Activated CD4-positive, alpha-beta T cell treated with anti-CD3 and anti-CD28 coated beads, Interleukin-2, amount 10 ng/mL, durations not matched to agents 7 days and 5 days (primary cell): ENCODE results near the gene CNMD. TPM values are rescaled to one million over a fixed set of nuclear protein-coding genes. Genes with fewer than 3 reads are reported as not detected.
A peak's percentile ranks its signal among the peaks of the same experiment; 100 is the strongest.
"Not testable (repeated sequence)": the region's sequence is repeated elsewhere in the genome, so short reads cannot be mapped to it uniquely, and the experiment has no call there.

ENCODE experiments used
- CTCF ChIA-PET: fragments of 350-600 bp; sonication (Branson Sonifier 250); formaldehyde crosslinking; loops from one replicate; lab custom pipeline; 2021; ENCODE audit warnings: antibody characterized with exemption; lab: Charles Lee
- POLR2A ChIA-PET: fragments of 350-600 bp; sonication (Branson Sonifier 250); formaldehyde crosslinking; loops from one replicate; lab custom pipeline; 2021; ENCODE audit warnings: antibody characterized with exemption; lab: Charles Lee
- DNase-seq: peaks from one replicate; pipeline ENCODE4 v3.0.0-alpha.2; 2020
- H3K27ac Mint-ChIP-seq: one replicate; pipeline ENCODE4 v1.8.0; 2021; ENCODE audit warnings: mild to moderate bottlenecking, moderate library complexity, mixed read lengths
- H3K27me3 Mint-ChIP-seq: one replicate; pipeline ENCODE4 v1.8.0; 2021; ENCODE audit warnings: mixed read lengths
- H3K36me3 Mint-ChIP-seq: one replicate; pipeline ENCODE4 v1.8.0; 2021; ENCODE audit warnings: low read depth, mixed read lengths
- H3K4me1 Mint-ChIP-seq: one replicate; pipeline ENCODE4 v1.8.0; 2021; ENCODE audit warnings: mixed read lengths
- H3K4me3 Mint-ChIP-seq: one replicate; pipeline ENCODE4 v1.8.0; 2021; ENCODE audit warnings: mild to moderate bottlenecking, moderate library complexity, mixed read lengths
- H3K9me3 Mint-ChIP-seq: one replicate; pipeline ENCODE4 v1.8.0; 2021; ENCODE audit warnings: mixed read lengths
- total RNA-seq, 2 experiments: library from RNA; stranded (reverse); gene quantifications; one replicate each; pipeline ENCODE4 v1.2.3, GENCODE V29; 2021

The CNMD gene
- total RNA-seq, 2 experiments from 2014 or later, result not detected

DNA sequence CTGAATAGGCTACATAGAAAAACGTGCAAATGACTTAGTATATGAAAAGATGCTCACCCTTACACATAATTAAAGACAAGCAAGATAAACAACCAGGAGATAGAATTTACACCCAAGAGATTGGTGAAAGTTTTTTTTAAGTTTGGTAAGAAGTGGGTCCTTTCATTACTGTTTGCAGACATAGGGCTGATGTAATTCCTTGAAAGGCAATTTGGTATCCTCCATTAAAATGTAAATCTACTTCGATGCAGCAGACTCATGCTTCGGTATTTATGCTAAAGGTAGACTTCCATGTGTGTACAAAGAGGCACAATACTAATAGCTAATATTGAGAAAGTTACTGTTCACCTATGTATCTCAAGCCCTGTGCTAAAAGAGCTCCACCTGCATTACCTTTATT, 33.5 kb downstream of the CNMD start:
- no peaks in the 10 kb centered on the region for H3K9me3 Mint-ChIP-seq
- peaks cover 2% of the 10 kb centered on the region for H3K4me1 Mint-ChIP-seq
- POLR2A ChIA-PET, result no interaction called here
- H3K27me3 Mint-ChIP-seq, result no peaks in the 10 kb centered on the region
- CTCF ChIA-PET, result no interaction called here
- no peak overlapping the region for H3K4me3 Mint-ChIP-seq
- H3K36me3 Mint-ChIP-seq, result no peaks in the 10 kb centered on the region
- no peak overlapping the region for H3K27ac Mint-ChIP-seq
- no peak for DNase-seq

DNA sequence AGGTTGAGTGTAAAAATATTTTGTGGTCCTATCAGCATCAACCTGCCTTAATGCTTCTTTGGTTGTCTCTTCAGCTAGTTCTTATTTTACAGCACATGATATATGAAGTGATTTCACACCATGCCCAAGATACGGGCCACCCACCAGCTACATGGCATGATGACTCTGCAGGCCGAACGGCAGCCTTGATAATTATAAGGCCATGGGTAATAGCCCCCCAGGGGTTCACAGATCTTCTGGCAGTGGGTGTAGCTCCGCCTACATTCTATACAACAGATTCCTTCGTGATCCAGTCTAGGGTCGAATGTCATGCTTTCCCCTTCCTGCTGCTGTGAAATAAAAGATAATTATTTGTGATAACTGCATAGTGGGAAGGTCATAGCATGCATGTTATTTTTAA, 36.1 kb downstream of the CNMD start:
- Mint-ChIP-seq H3K27me3 (no peaks in the 10 kb centered on the region), H3K4me1 (peaks cover 2% of the 10 kb centered on the region), H3K9me3 (no peaks in the 10 kb centered on the region), H3K36me3 (no peaks in the 10 kb centered on the region), H3K27ac (no peak overlapping the region), H3K4me3 (no peak overlapping the region)
- ChIA-PET POLR2A (no interaction called here), CTCF (interaction anchor here (1.1 kb wide), 1 partner anchor 11 kb away, joined by 4 read pairs; no protein-coding TSS in a partner anchor)
- no peak for DNase-seq

DNA sequence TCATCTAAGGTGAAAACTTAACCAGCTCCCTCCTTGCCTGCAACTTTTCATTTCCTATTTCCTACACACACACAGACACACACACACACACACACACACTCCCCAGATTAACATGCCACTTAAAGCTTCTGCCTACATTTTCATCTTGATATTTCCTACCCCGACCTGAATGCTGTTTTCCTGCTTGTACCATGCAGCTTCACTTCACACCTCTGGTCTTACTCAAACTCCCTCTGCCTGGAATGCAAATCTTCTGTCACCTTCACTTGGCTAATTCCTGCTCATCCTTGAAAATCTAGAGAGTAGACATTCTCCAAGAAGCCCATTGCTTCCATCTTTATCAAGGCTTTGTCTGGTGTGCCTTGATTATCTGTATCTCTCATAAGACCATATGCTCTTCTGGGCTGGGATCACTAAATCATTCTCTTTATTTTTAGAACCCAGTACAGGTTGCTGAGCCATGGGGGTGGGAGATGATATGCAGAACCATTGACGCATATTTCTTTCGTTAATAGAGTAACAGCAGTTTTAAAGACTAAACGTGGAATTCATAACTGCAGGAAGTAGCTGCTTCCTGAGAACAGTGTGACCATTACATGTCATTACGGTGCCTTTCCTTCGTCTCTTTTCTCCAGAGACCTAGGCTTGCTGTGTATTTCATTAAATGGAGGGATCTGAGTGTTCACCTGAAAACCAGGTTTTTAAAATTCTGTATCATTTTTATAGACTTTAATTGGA, 37.7 kb downstream of the CNMD start:
- Mint-ChIP-seq H3K4me1 (peaks cover 2% of the 10 kb centered on the region), H3K9me3 (no peaks in the 10 kb centered on the region), H3K27ac (no peak overlapping the region), H3K36me3 (peaks cover 3% of the 10 kb centered on the region), H3K27me3 (no peaks in the 10 kb centered on the region), H3K4me3 (no peak overlapping the region)
- DNase-seq, result no peak
- ChIA-PET CTCF (interaction anchor here (0.8 to 1.0 kb wide), 2 partner anchors 10 to 51 kb away, joined by 3 read pairs; no protein-coding TSS in a partner anchor), POLR2A (no interaction called here)

DNA sequence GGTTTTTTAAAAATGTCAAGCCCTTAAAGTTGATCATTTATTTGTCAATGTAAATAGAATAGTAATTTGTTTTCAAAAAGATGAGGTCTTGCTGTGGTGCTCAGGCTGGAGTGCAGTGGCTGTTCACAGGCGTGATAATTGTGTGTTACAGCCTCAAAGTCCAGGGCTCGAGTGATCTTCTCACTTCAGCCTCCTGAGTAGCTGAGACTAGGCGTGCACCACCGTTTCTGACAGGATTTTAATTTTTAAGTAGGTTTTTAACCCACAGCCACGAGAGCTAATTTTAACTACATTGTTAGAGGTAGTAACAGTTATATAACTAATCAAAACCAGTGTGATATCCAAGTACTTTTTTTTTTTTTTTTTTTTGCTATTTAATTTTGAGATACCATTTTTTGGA, 43.1 kb downstream of the CNMD start:
- ChIA-PET POLR2A (no interaction called here), CTCF (no interaction called here)
- Mint-ChIP-seq H3K4me3 (no peak overlapping the region), H3K36me3 (peaks cover 7% of the 10 kb centered on the region), H3K9me3 (no peaks in the 10 kb centered on the region), H3K27me3 (no peaks in the 10 kb centered on the region), H3K4me1 (peaks cover 18% of the 10 kb centered on the region), H3K27ac (no peak overlapping the region)
- no peak for DNase-seq

DNA sequence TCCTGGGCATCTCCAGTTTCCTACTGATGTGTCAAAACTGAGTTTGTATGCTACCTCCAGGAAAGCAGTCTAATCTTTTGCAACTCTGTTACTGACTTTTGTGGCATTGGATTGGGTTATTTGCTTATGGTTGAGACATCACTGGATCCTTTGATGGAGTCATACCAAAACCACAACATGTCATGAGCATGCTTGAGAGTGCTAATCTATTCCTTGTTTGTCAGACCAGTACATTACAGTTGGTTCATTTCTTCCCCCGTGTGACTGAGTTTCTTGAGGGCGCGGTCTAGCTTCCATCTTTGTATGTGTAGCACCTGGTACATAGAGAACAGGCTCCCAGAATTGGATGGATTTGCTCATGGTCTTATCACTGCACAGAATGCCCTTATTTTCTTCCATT, 43.8 kb downstream of the CNMD start:
- peak; percentile 10 for DNase-seq
- Mint-ChIP-seq H3K4me1 (peaks cover 22% of the 10 kb centered on the region), H3K4me3 (no peak overlapping the region), H3K27ac (no peak overlapping the region), H3K27me3 (no peaks in the 10 kb centered on the region), H3K36me3 (peaks cover 11% of the 10 kb centered on the region), H3K9me3 (no peaks in the 10 kb centered on the region)
- CTCF ChIA-PET, result no interaction called here
- POLR2A ChIA-PET, result no interaction called here

DNA sequence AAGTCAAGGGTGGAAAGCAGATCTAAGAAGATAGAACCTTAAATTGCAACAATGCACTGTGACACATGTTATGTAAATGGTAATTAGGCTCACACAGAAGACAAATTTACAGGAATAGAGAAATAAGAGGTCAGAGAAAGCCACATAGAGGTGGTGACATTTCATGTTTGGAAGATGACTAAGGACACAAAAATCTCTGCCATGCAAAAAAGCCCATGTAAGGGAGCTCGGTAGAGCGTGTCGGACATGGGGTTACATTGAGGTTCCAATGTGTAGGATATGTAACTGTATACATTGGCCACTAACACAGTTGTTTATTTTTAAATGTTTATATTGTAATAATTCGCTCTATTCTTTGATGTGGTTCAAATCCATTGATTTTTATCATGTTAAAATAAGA, 53.2 kb downstream of the CNMD start:
- Mint-ChIP-seq H3K36me3 (peaks cover 51% of the 10 kb centered on the region), H3K4me1 (peaks cover 2% of the 10 kb centered on the region), H3K9me3 (no peaks in the 10 kb centered on the region), H3K4me3 (no peak overlapping the region), H3K27ac (no peak overlapping the region), H3K27me3 (no peaks in the 10 kb centered on the region)
- POLR2A ChIA-PET, result no interaction called here
- no peak for DNase-seq
- CTCF ChIA-PET, result no interaction called here

DNA sequence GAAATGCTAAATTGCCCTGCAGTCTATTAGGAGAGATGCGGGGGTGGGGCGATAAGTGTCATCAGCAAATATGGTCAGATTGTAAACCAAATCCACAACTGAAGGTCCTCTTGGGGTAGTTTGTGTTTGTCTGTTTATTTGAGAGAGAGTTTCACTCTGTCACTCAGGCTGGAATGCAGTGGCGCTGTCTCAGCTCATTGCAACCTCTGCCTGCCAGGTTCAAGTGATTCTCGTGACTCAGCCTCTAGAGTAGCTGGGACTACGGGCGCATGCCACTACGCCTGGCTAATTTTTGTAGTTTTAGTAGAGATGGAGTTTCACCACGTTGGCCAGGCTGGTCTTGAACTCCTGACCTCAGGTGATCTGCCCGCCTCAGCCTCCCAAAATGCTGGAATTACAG, 53.8 kb downstream of the CNMD start:
- H3K4me1 Mint-ChIP-seq, CTCF ChIA-PET, H3K27ac Mint-ChIP-seq, H3K4me3 Mint-ChIP-seq, H3K9me3 Mint-ChIP-seq, POLR2A ChIA-PET, DNase-seq, H3K27me3 Mint-ChIP-seq: not testable (repeated sequence)
- H3K36me3 Mint-ChIP-seq, result peaks cover 52% of the 10 kb centered on the region

DNA sequence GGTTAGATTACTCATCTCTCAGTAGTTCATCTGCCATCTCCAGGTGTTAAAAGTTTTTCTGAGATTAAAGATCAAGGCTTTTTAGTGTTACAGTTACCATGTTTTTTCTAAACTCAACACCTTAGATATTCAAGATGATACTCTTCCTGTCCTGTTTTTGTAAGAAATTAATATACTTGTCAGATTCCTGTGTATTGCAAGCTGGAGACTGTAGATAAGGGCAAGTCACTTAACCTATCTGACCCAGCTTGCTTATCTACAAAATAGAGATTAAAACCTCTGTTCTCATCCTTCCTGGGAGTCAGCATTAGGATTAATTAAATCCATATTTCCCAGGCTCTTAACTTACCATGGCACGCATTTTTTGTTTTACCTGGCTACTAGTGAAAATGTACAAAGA, 61.8 kb downstream of the CNMD start:
- CTCF ChIA-PET, result interaction anchor here (1.6 kb wide), 1 partner anchor 13 kb away, joined by 3 read pairs; no protein-coding TSS in a partner anchor
- no peak for DNase-seq
- peaks cover 34% of the 10 kb centered on the region for H3K36me3 Mint-ChIP-seq
- POLR2A ChIA-PET, result no interaction called here
- no peak overlapping the region for H3K27ac Mint-ChIP-seq
- peaks cover 2% of the 10 kb centered on the region for H3K4me1 Mint-ChIP-seq
- no peaks in the 10 kb centered on the region for H3K9me3 Mint-ChIP-seq
- H3K4me3 Mint-ChIP-seq, result no peak overlapping the region
- H3K27me3 Mint-ChIP-seq, result no peaks in the 10 kb centered on the region

DNA sequence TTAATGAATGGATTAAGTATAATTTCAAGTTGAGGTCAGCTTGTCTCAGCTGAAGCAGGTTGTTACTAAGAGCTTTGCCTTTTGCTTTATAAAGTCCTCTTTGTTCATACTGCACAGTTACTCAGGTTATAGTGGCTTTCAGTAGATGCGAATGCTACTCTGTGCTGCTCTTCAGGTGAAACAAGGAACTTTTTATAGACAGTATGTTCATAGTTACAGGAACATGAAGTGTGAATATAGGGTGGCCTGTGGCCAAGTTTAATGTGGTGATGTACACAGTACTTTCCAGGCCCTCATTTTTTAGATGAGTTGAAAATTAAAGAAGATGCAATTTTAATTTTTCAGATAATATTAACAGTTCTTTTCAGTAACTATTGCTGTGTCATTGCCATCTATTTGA, 66.2 kb downstream of the CNMD start:
- ChIA-PET POLR2A (no interaction called here), CTCF (interaction anchor here (1.3 kb wide), 1 partner anchor 21 kb away, joined by 4 read pairs; the partner anchor contains the start of gene SUGT1)
- Mint-ChIP-seq H3K4me3 (no peak overlapping the region), H3K27ac (no peak overlapping the region), H3K27me3 (no peaks in the 10 kb centered on the region), H3K9me3 (no peaks in the 10 kb centered on the region), H3K36me3 (peaks cover 15% of the 10 kb centered on the region), H3K4me1 (peaks cover 2% of the 10 kb centered on the region)
- DNase-seq, result no peak

DNA sequence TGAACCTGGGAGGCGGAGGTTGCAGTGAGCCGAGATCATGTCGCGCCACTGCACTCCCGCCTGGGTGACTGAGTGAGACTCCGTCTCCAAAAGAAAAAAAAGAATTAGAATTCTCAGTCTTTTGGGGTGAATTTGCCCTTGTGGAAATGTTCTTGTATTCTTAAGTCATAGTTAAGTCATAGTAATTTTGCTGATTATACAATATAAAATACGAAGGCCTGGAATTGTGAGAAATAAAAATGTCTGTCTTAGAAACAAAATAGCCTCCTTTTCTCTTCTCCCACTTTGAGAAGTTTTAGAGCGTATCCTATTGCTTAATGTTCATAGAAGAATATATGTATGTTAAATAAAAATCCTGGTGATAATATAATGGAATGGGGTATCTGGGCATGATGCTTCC, 68.9 kb downstream of the CNMD start:
- Mint-ChIP-seq H3K36me3 (peaks cover 15% of the 10 kb centered on the region), H3K9me3 (no peaks in the 10 kb centered on the region), H3K27me3 (no peaks in the 10 kb centered on the region), H3K4me1 (no peaks in the 10 kb centered on the region), H3K4me3 (no peak overlapping the region), H3K27ac (no peak overlapping the region)
- DNase-seq, result no peak
- CTCF ChIA-PET, result no interaction called here
- POLR2A ChIA-PET, result no interaction called here

DNA sequence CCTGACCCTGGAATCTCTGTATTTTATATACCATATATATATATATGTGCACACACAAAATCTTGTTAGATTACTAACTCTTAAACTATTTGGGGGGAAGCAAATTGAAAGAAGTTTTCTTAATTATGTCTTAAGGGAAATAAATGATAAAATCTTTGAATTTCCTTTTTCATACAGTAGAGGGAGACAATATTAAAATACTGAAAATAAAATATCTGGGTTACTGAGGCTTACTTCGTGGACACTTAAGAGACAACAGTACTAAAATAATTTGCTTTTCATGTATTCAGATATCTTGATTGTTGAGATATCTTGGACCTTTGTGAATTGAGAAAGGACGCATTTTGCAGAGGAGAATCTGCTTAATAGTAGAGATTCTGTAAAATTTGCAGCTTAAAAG, 69.9 kb downstream of the CNMD start:
- ChIA-PET POLR2A (no interaction called here), CTCF (no interaction called here)
- no peak overlapping the region for H3K4me3 Mint-ChIP-seq
- no peak overlapping the region for H3K27ac Mint-ChIP-seq
- no peaks in the 10 kb centered on the region for H3K9me3 Mint-ChIP-seq
- no peaks in the 10 kb centered on the region for H3K4me1 Mint-ChIP-seq
- H3K27me3 Mint-ChIP-seq, result no peaks in the 10 kb centered on the region
- no peak for DNase-seq
- peaks cover 24% of the 10 kb centered on the region for H3K36me3 Mint-ChIP-seq

DNA sequence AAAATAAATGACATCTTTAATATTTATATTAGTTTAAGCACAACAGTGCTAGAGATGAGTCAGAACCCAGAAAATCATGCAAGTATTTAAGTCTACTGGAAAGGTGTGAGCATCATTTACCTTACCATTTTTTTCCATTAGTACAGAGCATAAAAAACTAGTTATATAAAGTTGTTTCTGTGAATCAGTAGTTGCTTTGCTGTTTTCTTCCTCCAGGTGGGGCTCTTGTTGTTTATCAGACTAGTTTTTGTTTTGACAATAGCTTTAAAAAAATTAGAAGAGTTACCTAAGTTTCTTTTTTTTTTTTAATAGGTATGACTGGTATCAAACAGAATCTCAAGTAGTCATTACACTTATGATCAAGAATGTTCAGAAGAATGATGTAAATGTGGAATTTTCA, 74.3 kb downstream of the CNMD start:
- POLR2A ChIA-PET, result interaction anchor here (0.6 kb wide), 1 partner anchor 115 kb away, joined by 3 read pairs; no protein-coding TSS in a partner anchor
- H3K27ac Mint-ChIP-seq, result no peak overlapping the region

DNA sequence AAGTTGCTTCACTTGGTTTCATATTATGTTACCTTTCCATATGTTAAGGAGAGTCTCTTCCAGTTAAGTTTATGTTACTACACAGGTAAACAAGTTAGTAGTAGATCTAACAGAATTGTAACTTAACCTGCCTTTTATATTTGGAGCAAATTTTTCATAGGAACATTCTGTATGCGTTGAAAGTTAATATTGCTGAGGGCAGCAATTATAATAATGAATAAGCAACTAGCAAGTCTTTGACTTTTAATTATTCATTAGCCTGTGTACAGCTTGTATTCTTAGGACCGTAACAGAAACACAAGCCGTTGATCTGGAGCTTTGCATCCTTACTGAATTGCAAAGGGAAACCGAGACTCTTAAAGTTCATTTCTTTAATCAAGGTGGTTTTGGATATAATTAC, 75.3 kb downstream of the CNMD start:
- no peak for DNase-seq
- peaks cover 2% of the 10 kb centered on the region for H3K4me1 Mint-ChIP-seq
- H3K27ac Mint-ChIP-seq, result no peak overlapping the region
- no peaks in the 10 kb centered on the region for H3K27me3 Mint-ChIP-seq
- POLR2A ChIA-PET, result no interaction called here
- peaks cover 40% of the 10 kb centered on the region for H3K36me3 Mint-ChIP-seq
- H3K9me3 Mint-ChIP-seq, result no peaks in the 10 kb centered on the region
- H3K4me3 Mint-ChIP-seq, result no peak overlapping the region
- CTCF ChIA-PET, result interaction anchor here (0.9 to 2.4 kb wide), 3 partner anchors 11 to 145 kb away, joined by 3 to 15 read pairs (median 3); partner anchors contain the start of gene SUGT1

More for the DNA sequence above, 74.3 kb downstream of the CNMD start:
- CTCF ChIA-PET, result interaction anchor here (0.6 to 2.4 kb wide), 11 partner anchors 9 to 302 kb away, joined by 3 to 15 read pairs (median 3); partner anchors contain the start of gene SUGT1
- H3K36me3 Mint-ChIP-seq, result peaks cover 35% of the 10 kb centered on the region
- H3K4me3 Mint-ChIP-seq, result no peak overlapping the region
- no peaks in the 10 kb centered on the region for H3K9me3 Mint-ChIP-seq
- H3K4me1 Mint-ChIP-seq, result no peaks in the 10 kb centered on the region
- no peak for DNase-seq
- H3K27me3 Mint-ChIP-seq, result no peaks in the 10 kb centered on the region
